GM19035 (cell line): ENCODE measurements around the gene TNFSF10.

Source experiments
- ATAC-seq: cut with Tn5 transposase; IDR thresholded peaks from one replicate; pipeline ENCODE4 v1.9.1; 2021; ENCODE audit not compliant: unreplicated experiment

The TNFSF10 gene

GRCh38 chr3:172518929-172519640, 4.1 kb downstream of the TNFSF10 start:
- no peak for ATAC-seq

DNA sequence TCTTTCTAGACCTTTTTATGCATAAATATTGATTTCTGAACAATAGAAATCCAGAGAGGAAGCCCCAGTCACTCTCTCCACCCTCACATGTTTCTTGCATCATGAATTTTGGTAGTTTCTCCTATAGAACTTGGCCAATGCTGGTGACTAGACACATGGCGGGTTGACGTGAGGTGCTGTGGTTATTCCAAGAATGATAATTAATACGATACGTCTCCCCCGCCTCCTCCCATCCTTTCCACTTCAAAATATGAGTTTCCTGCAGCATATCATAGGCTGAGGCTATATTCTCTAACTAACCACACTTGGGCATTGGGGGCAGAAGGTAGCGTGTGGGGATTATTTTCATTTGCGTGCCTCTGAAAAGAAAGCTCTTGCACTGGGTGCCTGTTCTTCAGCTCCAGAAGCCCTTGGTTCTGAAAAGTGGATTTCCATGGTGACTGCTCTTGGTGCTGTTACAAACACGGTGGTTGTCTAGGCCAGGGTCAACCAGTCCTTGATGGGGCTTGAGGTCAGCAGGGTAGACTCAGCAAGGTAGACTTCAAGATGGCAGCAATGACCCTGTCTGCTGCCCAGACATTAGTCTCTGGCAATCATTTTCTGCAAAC, 5.3 kb downstream of the TNFSF10 start:
- ATAC-seq: no peak

- ATAC-seq: no peak
Observed at GRCh38 chr3:172516318-172517214, 6.7 kb downstream of the TNFSF10 start.

DNA sequence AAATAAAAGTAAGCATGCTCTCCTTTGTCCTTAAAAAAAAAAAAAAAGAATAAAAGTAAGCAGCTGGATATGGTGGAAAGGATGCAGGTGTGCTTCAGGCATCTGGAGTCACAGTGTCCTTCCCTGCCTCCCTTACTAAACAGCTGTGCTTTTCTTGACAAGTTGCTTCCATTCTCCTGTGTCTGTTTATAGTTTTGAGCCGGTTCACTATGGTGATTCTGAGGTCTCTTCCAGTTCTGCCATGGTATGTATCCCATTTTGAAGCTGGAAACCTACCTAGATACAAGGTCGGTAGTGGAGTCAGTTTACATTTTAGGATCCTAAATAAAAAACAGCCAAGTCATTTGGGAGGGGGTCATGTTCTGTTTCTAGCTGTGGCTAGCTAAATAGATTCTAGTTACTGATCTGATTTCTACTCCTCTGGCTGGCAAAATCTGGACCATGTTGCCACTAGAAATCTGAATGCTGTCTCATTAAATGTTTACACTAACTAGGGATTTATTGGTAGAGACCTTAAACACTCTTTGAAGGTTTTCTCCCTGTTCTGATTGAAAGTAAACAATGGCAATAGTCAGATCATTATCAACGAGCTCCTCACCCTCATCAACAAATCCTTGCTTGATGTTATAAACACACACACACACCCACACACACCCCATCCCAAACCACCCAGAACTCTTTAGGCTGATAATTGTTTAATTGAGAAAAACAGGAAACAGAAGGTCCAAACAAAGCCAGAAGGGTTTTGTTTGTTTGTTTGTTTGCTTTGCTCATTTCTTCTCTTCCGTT, 7.9 kb downstream of the TNFSF10 start:
- no peak for ATAC-seq

- ATAC-seq: no peak
Observed at GRCh38 chr3:172514678-172515077, 8.6 kb downstream of the TNFSF10 start.

GRCh38 chr3:172513488-172513887, 9.7 kb downstream of the TNFSF10 start:
- ATAC-seq: no peak

DNA sequence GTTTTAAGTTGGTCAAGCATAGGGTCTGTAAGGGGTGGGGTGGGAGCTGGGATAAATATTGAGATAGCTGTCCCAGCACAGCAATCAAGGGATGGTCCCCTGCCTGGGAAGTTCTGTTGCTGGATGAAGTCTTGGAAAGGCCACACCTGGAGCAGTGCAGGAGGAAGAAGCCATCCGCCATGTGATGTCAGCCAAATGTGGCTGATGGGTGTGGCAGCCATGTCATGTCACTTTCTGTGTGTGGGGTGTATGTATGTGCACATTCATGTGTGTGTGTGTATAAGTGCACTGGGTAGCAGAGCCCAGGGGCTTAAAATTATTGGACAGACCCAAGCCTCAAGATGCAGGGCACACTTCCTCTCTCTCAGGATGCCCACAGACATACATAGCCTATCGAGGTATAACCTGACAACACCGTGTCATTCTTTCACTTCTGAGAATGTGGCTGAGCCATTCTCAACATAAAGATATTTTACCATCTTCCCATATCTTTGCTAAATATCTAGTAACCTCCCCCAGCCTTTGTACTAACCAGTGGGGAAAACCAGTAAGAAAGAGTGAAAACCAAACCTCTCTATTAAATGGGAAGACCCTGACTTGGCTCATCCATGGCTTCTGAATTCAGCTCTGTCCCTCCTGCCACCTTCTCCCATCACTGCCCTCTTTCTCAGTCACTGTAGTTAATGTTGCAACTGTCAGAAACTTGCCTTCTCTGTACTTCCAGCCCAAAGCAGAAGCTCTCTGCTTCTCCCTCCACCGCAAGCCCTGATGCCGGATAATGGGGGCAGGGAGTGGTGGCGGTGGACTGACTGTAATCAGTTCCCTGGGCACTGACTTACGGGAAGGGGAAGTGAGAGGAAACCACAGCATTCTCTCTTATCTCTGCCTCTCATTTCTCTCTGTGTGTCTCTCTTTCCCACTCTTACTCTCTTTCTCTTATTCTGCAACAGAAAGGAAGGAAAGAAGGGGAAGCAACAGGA, 11.2 kb downstream of the TNFSF10 start:
- ATAC-seq: peak; percentile 73

GRCh38 chr3:172506094-172506493, 17.1 kb downstream of the TNFSF10 start:
- ATAC-seq: no peak

DNA sequence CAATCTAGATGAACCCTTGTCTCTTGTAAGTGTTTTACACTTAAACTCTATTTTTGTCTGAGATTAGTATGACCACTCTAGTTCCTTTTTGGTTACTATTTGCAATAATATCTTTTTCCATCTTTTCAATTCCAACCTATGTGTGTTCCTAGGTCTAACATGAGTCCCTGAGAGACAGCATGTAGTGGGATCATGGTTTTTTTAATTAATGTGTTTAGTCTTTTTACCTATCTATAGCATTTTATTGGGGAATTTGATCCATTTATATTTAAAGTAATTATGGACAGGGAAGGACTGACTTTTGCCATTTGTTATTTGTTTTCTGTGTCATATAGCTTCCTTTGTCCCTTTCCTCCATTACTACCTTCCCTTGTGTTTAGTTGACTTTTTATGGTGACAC, 21.7 kb downstream of the TNFSF10 start:
- ATAC-seq: no peak

DNA sequence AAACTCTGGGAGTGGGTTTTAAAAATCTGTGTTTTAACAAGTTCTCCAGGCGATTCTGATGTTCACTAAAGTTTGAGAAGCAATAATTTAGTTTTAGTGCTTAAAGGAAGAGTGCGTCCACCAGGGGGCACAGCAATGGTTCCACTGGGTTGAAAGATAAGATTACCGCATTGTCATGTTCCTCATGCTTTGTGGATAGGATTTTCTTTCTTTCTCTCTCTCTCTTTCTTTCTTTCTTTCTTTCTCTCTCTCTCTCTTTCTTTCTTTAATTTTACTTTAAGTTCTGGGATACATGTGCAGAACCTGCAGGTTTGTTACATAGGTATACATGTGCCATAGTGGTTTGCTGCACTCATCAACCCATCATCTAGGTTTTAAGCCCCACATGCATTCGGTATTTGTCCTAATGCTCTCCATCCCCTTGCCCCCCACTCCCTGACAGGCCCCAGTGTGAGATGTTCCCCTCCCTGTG, 33.0 kb downstream of the TNFSF10 start:
- peak; percentile 88 for ATAC-seq

- no peak for ATAC-seq
Observed at GRCh38 chr3:172478116-172478515, 45.1 kb downstream of the TNFSF10 start.

- no peak for ATAC-seq
Observed at GRCh38 chr3:172476347-172476746, 46.9 kb downstream of the TNFSF10 start.

GRCh38 chr3:172475703-172476102, 47.5 kb downstream of the TNFSF10 start:
- ATAC-seq: no peak

GRCh38 chr3:172471903-172472302, 51.3 kb downstream of the TNFSF10 start:
- no peak for ATAC-seq

DNA sequence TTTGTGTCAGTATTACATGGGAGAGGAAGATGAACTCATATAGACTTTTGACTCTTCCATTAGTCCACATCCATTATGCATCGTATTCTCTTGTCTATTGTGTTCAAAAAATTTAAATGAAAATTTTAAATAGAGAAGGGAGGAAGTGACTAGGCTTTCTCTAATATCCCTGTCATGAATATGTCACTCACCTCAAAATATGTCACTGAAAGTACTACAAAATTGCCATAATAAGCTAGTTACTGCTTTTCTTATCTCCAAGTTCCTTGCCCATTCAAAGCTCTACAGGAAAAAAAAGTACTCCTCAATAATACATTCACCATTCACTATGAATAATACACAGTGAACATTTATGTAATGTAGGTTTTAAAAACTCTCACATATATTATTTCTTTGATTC, 52.6 kb downstream of the TNFSF10 start:
- no peak for ATAC-seq

- no peak for ATAC-seq
Observed at GRCh38 chr3:172467170-172467824, 55.9 kb downstream of the TNFSF10 start.

DNA sequence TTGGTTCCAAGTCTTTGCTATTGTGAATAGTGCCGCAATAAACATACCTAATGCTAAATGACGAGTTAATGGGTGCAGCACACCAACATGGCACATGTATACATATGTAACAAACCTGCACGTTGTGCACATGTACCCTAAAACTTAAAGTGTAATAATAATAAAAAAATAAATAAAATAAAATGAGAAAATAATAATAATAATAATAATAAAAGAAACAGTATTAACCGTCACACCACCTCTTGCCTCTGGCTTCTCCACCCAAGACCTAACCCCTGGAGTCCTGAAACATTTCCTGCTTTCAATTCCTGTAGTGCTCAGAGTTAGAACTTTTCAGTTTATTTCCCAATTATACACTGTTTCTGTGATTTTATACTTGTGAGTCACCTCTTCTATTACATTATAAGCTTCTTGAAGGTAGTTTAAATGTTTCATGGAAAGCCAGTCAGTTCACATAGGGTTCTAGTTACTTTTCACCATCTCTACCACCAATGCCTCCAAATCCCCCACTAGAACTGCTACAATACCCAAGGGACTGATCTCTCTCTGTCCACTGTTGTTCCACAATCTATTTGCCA, 56.6 kb downstream of the TNFSF10 start:
- ATAC-seq: no peak

DNA sequence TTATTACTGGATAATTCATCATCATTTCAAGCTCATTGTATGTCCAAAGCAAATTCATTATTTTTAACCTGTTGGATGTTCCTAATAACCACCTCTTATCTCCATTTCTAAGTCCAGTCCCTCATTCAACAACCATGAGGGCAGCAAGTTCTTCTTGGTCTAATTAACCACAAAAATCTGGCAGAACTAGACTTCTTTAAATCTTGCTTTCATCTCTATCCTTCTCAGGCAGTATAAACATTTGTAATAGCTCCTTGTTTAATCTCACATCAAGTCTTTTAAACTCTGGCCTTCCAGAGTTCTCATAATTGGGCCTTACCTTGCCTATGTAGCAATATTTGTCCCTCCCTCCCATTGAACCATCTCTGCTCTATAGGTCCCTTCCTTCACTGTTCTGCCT, 57.9 kb downstream of the TNFSF10 start:
- ATAC-seq: no peak

- no peak for ATAC-seq
Observed at GRCh38 chr3:172464306-172464705, 58.9 kb downstream of the TNFSF10 start.
